Activated T-helper 17 cell treated with anti-CD3 and anti-CD28 coated beads, Interleukin-2, amount 50 U/mL, for 72 hours (primary cell): ENCODE measurements around the gene CCM2. TPM values are rescaled to one million over a fixed set of nuclear protein-coding genes. Genes with fewer than 3 reads are reported as not detected.

Experiments used
- ATAC-seq: fragments of 150-1000 bp; cut with Tn5 transposase; replicated peaks from 2 replicates; pipeline ENCODE4 v1.10.0; 2021; ENCODE audit warnings: mild to moderate bottlenecking, moderate library complexity
- H3K27ac Mint-ChIP-seq: one replicate; pipeline ENCODE4 v1.8.0; 2022; ENCODE audit warnings: mixed read lengths
- H3K27me3 Mint-ChIP-seq: one replicate; pipeline ENCODE4 v1.8.0; 2022; ENCODE audit warnings: mixed read lengths
- H3K36me3 Mint-ChIP-seq: one replicate; pipeline ENCODE4 v1.8.0; 2022; ENCODE audit warnings: low read depth, mild to moderate bottlenecking, mixed read lengths
- H3K4me1 Mint-ChIP-seq: one replicate; pipeline ENCODE4 v1.8.0; 2022; ENCODE audit warnings: mixed read lengths
- H3K4me3 Mint-ChIP-seq: one replicate; pipeline ENCODE4 v1.8.0; 2022; ENCODE audit warnings: mild to moderate bottlenecking, mixed read lengths
- H3K9me3 Mint-ChIP-seq: one replicate; pipeline ENCODE4 v1.8.0; 2022; ENCODE audit warnings: mixed read lengths
- total RNA-seq, 2 donors: library from RNA; stranded (reverse); gene quantifications; one replicate each; pipeline ENCODE4 v1.2.3, GENCODE V29; 2022

The CCM2 gene
- 10 to 100 TPM; 69.8 to 79.3 TPM for total RNA-seq

GRCh38 chr7:45000093-45001032 lies at the start of gene CCM2:
Gene CCM2, plus strand, starts transcription at chr7:45000201. Its CDS starts 133 bp downstream, at chr7:45000334.
- no peaks in the 10 kb centered on the region for H3K27me3 Mint-ChIP-seq
- no peaks in the 10 kb centered on the region for H3K9me3 Mint-ChIP-seq
- H3K4me3 Mint-ChIP-seq, result peak within 1 kb of the TSS; percentile 87
- no peak for ATAC-seq
- peaks cover 44% of the 10 kb centered on the region for H3K4me1 Mint-ChIP-seq
- H3K36me3 Mint-ChIP-seq, result peaks cover 51% of the 10 kb centered on the region
- peak within 1 kb of the TSS; percentile 79 for H3K27ac Mint-ChIP-seq

GRCh38 chr7:44953156-44953555 lies 46.8 kb upstream of the CCM2 start:
- no peaks in the 10 kb centered on the region for H3K27me3 Mint-ChIP-seq
- no peak overlapping the region for H3K27ac Mint-ChIP-seq
- H3K4me3 Mint-ChIP-seq, result no peak overlapping the region
- no peaks in the 10 kb centered on the region for H3K9me3 Mint-ChIP-seq
- H3K4me1 Mint-ChIP-seq, result peaks cover 5% of the 10 kb centered on the region
- ATAC-seq, result no peak
- peaks cover 11% of the 10 kb centered on the region for H3K36me3 Mint-ChIP-seq

GRCh38 chr7:44955733-44956132 lies 44.3 kb upstream of the CCM2 start:
- H3K27ac Mint-ChIP-seq, result peak overlapping the region; percentile 71
- no peaks in the 10 kb centered on the region for H3K27me3 Mint-ChIP-seq
- ATAC-seq, result no peak
- H3K4me1 Mint-ChIP-seq, result peaks cover 26% of the 10 kb centered on the region
- peak overlapping the region; percentile 5 for H3K4me3 Mint-ChIP-seq
- no peaks in the 10 kb centered on the region for H3K9me3 Mint-ChIP-seq
- peaks cover 36% of the 10 kb centered on the region for H3K36me3 Mint-ChIP-seq

- peak overlapping the region; percentile 71 for H3K27ac Mint-ChIP-seq
- peak overlapping the region; percentile 5 for H3K4me3 Mint-ChIP-seq
- no peaks in the 10 kb centered on the region for H3K9me3 Mint-ChIP-seq
- ATAC-seq, result no peak
- peaks cover 26% of the 10 kb centered on the region for H3K4me1 Mint-ChIP-seq
- H3K27me3 Mint-ChIP-seq, result no peaks in the 10 kb centered on the region
- H3K36me3 Mint-ChIP-seq, result peaks cover 36% of the 10 kb centered on the region
These were observed 43.7 kb upstream of the CCM2 start for GRCh38 chr7:44956157-44956766.

- Mint-ChIP-seq H3K27me3 (no peaks in the 10 kb centered on the region), H3K36me3 (peaks cover 45% of the 10 kb centered on the region), H3K27ac (peak overlapping the region; percentile 94), H3K4me1 (peaks cover 26% of the 10 kb centered on the region), H3K9me3 (no peaks in the 10 kb centered on the region), H3K4me3 (peak overlapping the region; percentile 24)
- no peak for ATAC-seq
These were observed 41.2 kb upstream of the CCM2 start for GRCh38 chr7:44958645-44959344.

- peak; percentile 52 for ATAC-seq
- H3K4me1 Mint-ChIP-seq, result peaks cover 26% of the 10 kb centered on the region
- H3K4me3 Mint-ChIP-seq, result peak overlapping the region; percentile 24
- H3K36me3 Mint-ChIP-seq, result peaks cover 52% of the 10 kb centered on the region
- H3K9me3 Mint-ChIP-seq, result no peaks in the 10 kb centered on the region
- H3K27ac Mint-ChIP-seq, result peak overlapping the region; percentile 94
- H3K27me3 Mint-ChIP-seq, result no peaks in the 10 kb centered on the region
These were observed 40.5 kb upstream of the CCM2 start for GRCh38 chr7:44959433-44959951.

GRCh38 chr7:44960011-44960580 lies 39.9 kb upstream of the CCM2 start:
- Mint-ChIP-seq H3K36me3 (peaks cover 58% of the 10 kb centered on the region), H3K4me3 (peak overlapping the region; percentile 24)
- peak; percentile 3 for ATAC-seq

GRCh38 chr7:44961844-44962482 lies 38.0 kb upstream of the CCM2 start:
- H3K36me3 Mint-ChIP-seq, result peaks cover 69% of the 10 kb centered on the region
- ATAC-seq, result peak; percentile 42

More at GRCh38 chr7:44960011-44960580, 39.9 kb upstream of the CCM2 start:
- Mint-ChIP-seq H3K9me3 (no peaks in the 10 kb centered on the region), H3K27ac (peak overlapping the region; percentile 94), H3K4me1 (peaks cover 26% of the 10 kb centered on the region), H3K27me3 (no peaks in the 10 kb centered on the region)

GRCh38 chr7:44962483-44963251 lies 37.3 kb upstream of the CCM2 start:
- H3K4me3 Mint-ChIP-seq, result no peak overlapping the region
- peaks cover 25% of the 10 kb centered on the region for H3K4me1 Mint-ChIP-seq
- H3K36me3 Mint-ChIP-seq, result peaks cover 76% of the 10 kb centered on the region
- ATAC-seq, result no peak
- H3K27ac Mint-ChIP-seq, result peak overlapping the region; percentile 78
- no peaks in the 10 kb centered on the region for H3K9me3 Mint-ChIP-seq
- no peaks in the 10 kb centered on the region for H3K27me3 Mint-ChIP-seq

More at GRCh38 chr7:44961844-44962482, 38.0 kb upstream of the CCM2 start:
- H3K27me3 Mint-ChIP-seq, result no peaks in the 10 kb centered on the region
- no peak overlapping the region for H3K27ac Mint-ChIP-seq
- no peak overlapping the region for H3K4me3 Mint-ChIP-seq
- peaks cover 25% of the 10 kb centered on the region for H3K4me1 Mint-ChIP-seq
- H3K9me3 Mint-ChIP-seq, result no peaks in the 10 kb centered on the region

- no peak overlapping the region for H3K4me3 Mint-ChIP-seq
- peaks cover 78% of the 10 kb centered on the region for H3K36me3 Mint-ChIP-seq
- ATAC-seq, result peak; percentile 2
- peak overlapping the region; percentile 78 for H3K27ac Mint-ChIP-seq
- H3K9me3 Mint-ChIP-seq, result no peaks in the 10 kb centered on the region
- H3K4me1 Mint-ChIP-seq, result peaks cover 29% of the 10 kb centered on the region
- H3K27me3 Mint-ChIP-seq, result no peaks in the 10 kb centered on the region
These were observed 36.4 kb upstream of the CCM2 start for GRCh38 chr7:44963364-44964290.

GRCh38 chr7:44964384-44964830 lies 35.6 kb upstream of the CCM2 start:
- H3K36me3 Mint-ChIP-seq, result peaks cover 78% of the 10 kb centered on the region
- peak; percentile 9 for ATAC-seq
- H3K9me3 Mint-ChIP-seq, result no peaks in the 10 kb centered on the region
- peak overlapping the region; percentile 78 for H3K27ac Mint-ChIP-seq
- no peak overlapping the region for H3K4me3 Mint-ChIP-seq
- no peaks in the 10 kb centered on the region for H3K27me3 Mint-ChIP-seq
- H3K4me1 Mint-ChIP-seq, result peaks cover 22% of the 10 kb centered on the region

GRCh38 chr7:44964831-44965440 lies 35.1 kb upstream of the CCM2 start:
- peak; percentile 0 for ATAC-seq
- Mint-ChIP-seq H3K36me3 (peaks cover 78% of the 10 kb centered on the region), H3K27me3 (no peaks in the 10 kb centered on the region), H3K4me1 (peaks cover 17% of the 10 kb centered on the region), H3K4me3 (no peak overlapping the region), H3K9me3 (no peaks in the 10 kb centered on the region), H3K27ac (peak overlapping the region; percentile 78)
